Activated CD8-positive, alpha-beta memory T cell treated with anti-CD3 and anti-CD28 coated beads for 24 hours (primary cell): Measurements from ENCODE around the gene KIF3A.

Experiments
- DNase-seq: peaks from one replicate; pipeline ENCODE4 v3.0.0-alpha.2; 2020

The KIF3A gene

GRCh38 chr5:132675936-132676689 is 61.2 kb downstream of the KIF3A start:
- peak; percentile 48 for DNase-seq

GRCh38 chr5:132674671-132675506 is 62.5 kb downstream of the KIF3A start:
- DNase-seq, result peak; percentile 52

- peak; percentile 48 for DNase-seq
Measured at GRCh38 chr5:132673939-132674630, 63.3 kb downstream of the KIF3A start, which contains the start of gene IL4. IL4 (plus strand) TSS chr5:132673989; CDS start chr5:132674051, 62 bp downstream.

GRCh38 chr5:132673488-132673887 is 63.9 kb downstream of the KIF3A start:
- DNase-seq, result no peak

GRCh38 chr5:132671000-132671399 is 66.3 kb downstream of the KIF3A start:
- DNase-seq, result no peak

- DNase-seq, result peak; percentile 47
Measured at GRCh38 chr5:132669966-132670882, 67.1 kb downstream of the KIF3A start.

GRCh38 chr5:132669455-132669820 is 67.9 kb downstream of the KIF3A start:
- peak; percentile 44 for DNase-seq

- DNase-seq, result peak; percentile 49
Measured at GRCh38 chr5:132668706-132669454, 68.5 kb downstream of the KIF3A start.

GRCh38 chr5:132667761-132668705 is 69.3 kb downstream of the KIF3A start:
- peak; percentile 45 for DNase-seq

- no peak for DNase-seq
Measured at GRCh38 chr5:132667309-132667708, 70.0 kb downstream of the KIF3A start.

- no peak for DNase-seq
Measured at GRCh38 chr5:132666310-132667123, 70.8 kb downstream of the KIF3A start.

GRCh38 chr5:132665574-132666080 is 71.7 kb downstream of the KIF3A start:
- no peak for DNase-seq

GRCh38 chr5:132664696-132665209 is 72.6 kb downstream of the KIF3A start:
- DNase-seq, result no peak

GRCh38 chr5:132663771-132664695 is 73.3 kb downstream of the KIF3A start:
- DNase-seq, result no peak

- DNase-seq, result peak; percentile 70
Measured at GRCh38 chr5:132662925-132663770, 74.2 kb downstream of the KIF3A start.

- no peak for DNase-seq
Measured at GRCh38 chr5:132662004-132662401, 75.3 kb downstream of the KIF3A start.
